GM21381 (cell line): ENCODE measurements around the gene SERP1.

ENCODE experiments used
- ATAC-seq: cut with Tn5 transposase; IDR thresholded peaks from one replicate; pipeline ENCODE4 v1.9.1; 2021; ENCODE audit warnings: mild to moderate bottlenecking, moderate library complexity; ENCODE audit not compliant: unreplicated experiment

The SERP1 gene

DNA sequence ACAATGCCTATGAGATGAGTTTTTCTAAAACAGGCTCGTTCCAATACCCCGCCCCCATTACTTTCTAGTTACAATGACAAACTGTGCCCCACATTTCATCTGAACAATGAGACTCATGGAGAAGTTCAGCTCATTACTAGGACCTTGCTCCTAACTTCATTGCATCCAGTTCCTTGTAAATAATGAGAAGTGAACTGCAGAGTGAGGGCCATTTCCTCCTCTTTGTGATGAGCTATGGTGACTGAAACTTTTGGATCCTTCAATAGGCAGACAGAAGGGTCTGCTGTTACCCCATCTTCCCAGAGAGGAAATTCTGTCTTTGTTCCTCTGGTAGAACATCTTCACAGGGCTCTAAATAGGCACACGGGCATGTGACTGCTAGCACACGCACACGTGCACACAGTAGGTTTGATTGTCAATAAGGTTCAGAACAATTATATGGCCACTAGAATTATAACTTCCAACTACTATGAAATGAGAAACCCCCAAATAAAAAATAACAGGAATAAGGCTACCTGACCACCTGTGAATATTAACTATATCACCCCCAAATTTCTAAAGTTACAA lies 51.8 kb downstream of the SERP1 start:
- ATAC-seq = no peak
